Gastroesophageal sphincter (tissue), 4 donors: ENCODE measurements around the gene KLF2. TPM values are rescaled to one million over a fixed set of nuclear protein-coding genes. Genes with fewer than 3 reads are reported as not detected.

Source experiments
- ATAC-seq: fragments of 150-250 bp; one replicate; pipeline ENCODE4 v1.9.1; 2016; ENCODE audit warnings: mild to moderate bottlenecking, moderate library complexity
- H3K27ac ChIP-seq, 4 donors: fragments of 200-600 bp; sonication (generic) in 3 of 4; 1 replicate in 3 of 4; 2 replicates in 1 of 4; pipeline ENCODE4 v1.5.1; 2016 to 2019
- H3K27me3 ChIP-seq: fragments of 200-600 bp; sonication (generic); one replicate; pipeline ENCODE4 v1.5.1; 2019
- H3K36me3 ChIP-seq, 2 donors: fragments of 200-600 bp; sonication (generic); one replicate each; pipeline ENCODE4 v1.5.1; 2019; ENCODE audit warnings: control low read depth in 1 of 2
- H3K4me1 ChIP-seq, 3 donors: fragments of 200-600 bp; sonication (generic); 1 replicate in 2 of 3; 2 replicates in 1 of 3; pipeline ENCODE4 v1.5.1; 2016 to 2019; ENCODE audit warnings: control low read depth in 2 of 3
- H3K4me3 ChIP-seq, 2 donors: fragments of 200-600 bp; sonication (generic); one replicate each; pipeline ENCODE4 v1.5.1; 2019; ENCODE audit warnings: mild to moderate bottlenecking in 1 of 2, moderate library complexity in 1 of 2
- H3K9me3 ChIP-seq, 3 donors: fragments of 200-600 bp; sonication (generic); one replicate each; pipeline ENCODE4 v1.5.1; 2017 to 2019; ENCODE audit warnings: control low read depth in 2 of 3
- CTCF ChIP-seq, 4 experiments: fragments of 200-600 bp in 2 of 4; fragments of 450-650 bp in 2 of 4; sonication (generic) in 1 of 4; IDR thresholded peaks; one replicate each; pipeline ENCODE4 v1.5.1; 2017 to 2019; ENCODE audit warnings: antibody characterized with exemption in 4 of 4, mild to moderate bottlenecking in 2 of 4, moderate library complexity in 2 of 4
- EP300 ChIP-seq: sonication (generic); formaldehyde crosslinking; IDR thresholded peaks from one replicate; pipeline ENCODE4 v1.6.1; 2017; ENCODE audit warnings: antibody characterized with exemption, mild to moderate bottlenecking
- POLR2A ChIP-seq, 2 donors: fragments of 450-650 bp; IDR thresholded peaks; one replicate each; pipeline ENCODE4 v1.6.1; 2017; ENCODE audit warnings: antibody characterized with exemption in 2 of 2, mild to moderate bottlenecking in 2 of 2, moderate library complexity in 1 of 2
- POLR2AphosphoS5 ChIP-seq: sonication (generic); formaldehyde crosslinking; IDR thresholded peaks from one replicate; pipeline ENCODE4 v1.6.1; 2017; ENCODE audit warnings: antibody characterized with exemption
- whole genome bisulfite sequencing, 2 donors: methylation state at CpG; one replicate each; pipeline ENCODE4 v1.1.5; 2018; ENCODE audit warnings: low coverage in 1 of 2; 5-methylcytosine and 5-hydroxymethylcytosine counted together
- total RNA-seq, 4 donors: library from RNA; depleted of rRNA; stranded (reverse); fragments of >200 nt; gene quantifications; one replicate each; pipeline ENCODE4 v1.1.0, GENCODE V29; 2016

KLF2 gene
- total RNA-seq, 4 donors from 2014 or later = 29.4 to 40.0 (median 34.9) TPM

- Histone ChIP-seq H3K27me3 (no peaks in the 10 kb centered on the region), H3K27ac (peak overlapping the region in 3 of 4 donors; percentile 40 to 86 (median 78)), H3K36me3 (no peaks in the 10 kb centered on the region), H3K9me3 (no peaks in the 10 kb centered on the region), H3K4me1 (peaks cover under 1 to 36% (median 2%) of the 10 kb centered on the region in 3 donors), H3K4me3 (no peak overlapping the region)
- no peak for TF ChIP-seq POLR2A (IDR thresholded peaks at IDR 0.05)
- no peak for TF ChIP-seq EP300
- no peak for TF ChIP-seq POLR2AphosphoS5
- no peak for TF ChIP-seq CTCF (IDR thresholded peaks at IDR 0.05)
- 51 to 73% methylated on average over 6 of the region's 6 CpGs for WGBS, 2 donors
- no peak for ATAC-seq
Measured at GRCh38 chr19:16347706-16348105, 23.1 kb downstream of the KLF2 start.

GRCh38 chr19:16349551-16350152 is 25.0 kb downstream of the KLF2 start:
- ATAC-seq = no peak
- H3K27me3 ChIP-seq = no peaks in the 10 kb centered on the region
- peaks cover 0 to 13% of the 10 kb centered on the region in 2 donors for H3K36me3 ChIP-seq
- H3K4me1 ChIP-seq = peaks cover 0 to 31% (median 0%) of the 10 kb centered on the region in 3 donors
- no peaks in the 10 kb centered on the region for H3K9me3 ChIP-seq
- no peak overlapping the region for H3K4me3 ChIP-seq
- H3K27ac ChIP-seq = peak overlapping the region in 1 of 4 donors; percentile 86
- WGBS, 2 donors = 63 to 74% methylated on average over 8 to 12 of the region's 13 CpGs
- TF ChIP-seq POLR2A (IDR thresholded peaks at IDR 0.05) = no peak
- no peak for TF ChIP-seq CTCF (IDR thresholded peaks at IDR 0.05)
- no peak for TF ChIP-seq EP300
- TF ChIP-seq POLR2AphosphoS5 = no peak

DNA sequence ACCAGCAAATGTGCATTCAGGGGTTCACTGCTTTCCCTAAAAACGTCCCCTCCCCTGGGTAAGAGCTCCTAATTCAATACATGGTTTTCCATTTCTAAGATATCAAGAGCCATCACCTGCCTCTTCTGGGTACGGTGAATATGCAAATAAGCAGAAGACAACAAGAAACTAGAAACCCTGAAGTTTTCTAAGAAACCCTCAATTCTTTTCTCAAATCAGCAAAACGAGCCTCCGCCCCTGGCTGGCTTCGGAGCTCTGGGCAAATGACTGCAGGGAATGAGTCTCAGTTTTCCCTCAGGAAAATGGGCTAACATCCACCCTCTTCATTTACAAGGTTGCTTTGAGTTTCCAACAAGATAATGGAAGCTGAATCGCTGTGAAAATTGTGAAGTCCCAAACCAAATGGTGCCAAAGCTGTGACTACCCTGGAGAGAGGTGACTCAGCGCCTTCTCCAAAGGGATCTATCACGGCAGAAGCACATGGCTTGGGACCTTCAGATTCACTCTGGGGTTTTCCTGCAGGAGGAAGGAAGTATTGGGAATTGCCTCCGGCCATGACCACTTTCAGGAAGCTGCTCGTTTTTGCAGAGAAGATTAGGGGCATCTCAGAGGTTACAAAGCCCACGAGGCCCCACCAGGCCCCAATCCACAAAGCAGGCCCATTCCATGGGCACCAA is 26.6 kb downstream of the KLF2 start:
- H3K27me3 ChIP-seq = no peaks in the 10 kb centered on the region
- H3K9me3 ChIP-seq = no peaks in the 10 kb centered on the region
- no peak overlapping the region for H3K27ac ChIP-seq
- ATAC-seq = no peak
- TF ChIP-seq EP300 (no peak), CTCF (IDR thresholded peaks at IDR 0.05) (no peak), POLR2AphosphoS5 (no peak), POLR2A (IDR thresholded peaks at IDR 0.05) (no peak)
- H3K4me3 ChIP-seq = no peak overlapping the region
- H3K4me1 ChIP-seq = peaks cover 0 to 26% (median 0%) of the 10 kb centered on the region in 3 donors
- peaks cover 0 to 21% of the 10 kb centered on the region in 2 donors for H3K36me3 ChIP-seq
- 68 to 70% methylated on average over 6 of the region's 11 CpGs for WGBS, 2 donors

DNA sequence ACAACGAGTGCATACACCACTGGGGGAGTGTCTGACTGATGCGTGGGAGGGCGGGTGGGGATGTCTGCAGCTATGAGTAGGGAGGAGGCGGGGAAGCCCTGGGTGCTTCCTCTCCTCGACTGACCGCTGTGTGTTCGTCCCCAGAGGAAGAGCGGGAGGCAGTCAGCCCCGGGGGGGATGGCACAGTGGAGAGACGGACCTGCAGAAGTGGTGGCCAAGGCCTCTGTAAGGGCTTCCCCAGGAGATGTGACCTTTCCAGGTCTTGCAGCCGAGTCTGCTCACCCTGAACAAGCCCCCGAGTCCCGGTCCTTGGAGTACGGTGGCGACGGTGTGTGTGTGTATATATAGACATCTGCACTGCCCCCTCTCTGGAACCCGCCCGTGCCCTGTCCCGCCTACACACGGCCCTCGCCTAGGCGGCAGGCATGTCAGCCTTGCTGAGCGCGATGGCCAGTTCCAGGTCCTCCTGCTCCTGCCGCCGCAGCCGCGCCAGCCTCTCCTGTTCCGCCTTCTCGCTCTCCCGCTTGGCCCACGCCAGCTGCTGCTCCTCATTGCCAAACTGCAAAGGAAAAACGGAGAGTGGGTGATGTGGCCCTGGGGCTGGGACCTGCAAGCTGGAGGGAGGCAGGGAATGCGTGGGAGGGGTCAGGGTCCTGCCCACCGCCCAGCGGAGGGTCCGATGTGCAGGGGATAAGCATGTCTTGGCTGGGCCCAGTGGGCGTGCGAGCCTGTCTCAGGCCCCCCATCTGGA is 30.8 kb downstream of the KLF2 start:
- H3K27ac ChIP-seq = no peak overlapping the region
- H3K27me3 ChIP-seq = no peaks in the 10 kb centered on the region
- H3K36me3 ChIP-seq = peaks cover 0 to 50% of the 10 kb centered on the region in 2 donors
- no peak for TF ChIP-seq EP300
- TF ChIP-seq POLR2A (IDR thresholded peaks at IDR 0.05) = no peak
- no peak for TF ChIP-seq CTCF (IDR thresholded peaks at IDR 0.05)
- TF ChIP-seq POLR2AphosphoS5 = no peak
- H3K4me3 ChIP-seq = no peak overlapping the region
- H3K4me1 ChIP-seq = peaks cover 0 to 9% (median 0%) of the 10 kb centered on the region in 3 donors
- ATAC-seq = peak; percentile 29
- H3K9me3 ChIP-seq = no peaks in the 10 kb centered on the region
- WGBS, 2 donors = 64% methylated on average over 7 of the region's 39 CpGs; no CpG with 5 or more reads in 1 of the 2 donors
